GM19099 (cell line): Measurements from ENCODE around the gene MARK3.

Experiments
- POLR2A ChIP-seq: IDR thresholded peaks from 3 replicates; pipeline ENCODE4 v1.6.1; 2011; ENCODE audit warnings: low read depth; ENCODE audit not compliant: insufficient read length; ENCODE audit errors: extremely low read depth

MARK3 gene

GRCh38 chr14:103533999-103534575 lies 148.9 kb downstream of the MARK3 start:
- TF ChIP-seq POLR2A, result no peak

GRCh38 chr14:103534576-103535061 lies 149.4 kb downstream of the MARK3 start:
- no peak for TF ChIP-seq POLR2A

GRCh38 chr14:103535081-103535890 lies 150.1 kb downstream of the MARK3 start:
- TF ChIP-seq POLR2A, result no peak

- no peak for TF ChIP-seq POLR2A
These were observed 150.8 kb downstream of the MARK3 start for GRCh38 chr14:103535891-103536565.

GRCh38 chr14:103536693-103537092 lies 151.5 kb downstream of the MARK3 start:
- TF ChIP-seq POLR2A, result no peak

GRCh38 chr14:103537175-103537990 lies 152.2 kb downstream of the MARK3 start:
- no peak for TF ChIP-seq POLR2A

- TF ChIP-seq POLR2A, result peak; percentile 9
These were observed 153.3 kb downstream of the MARK3 start for GRCh38 chr14:103538291-103539055.

- TF ChIP-seq POLR2A, result no peak
These were observed 154.0 kb downstream of the MARK3 start for GRCh38 chr14:103539056-103539825.

- TF ChIP-seq POLR2A, result no peak
These were observed 155.8 kb downstream of the MARK3 start for GRCh38 chr14:103540821-103541708.

GRCh38 chr14:103541709-103542604 lies 156.7 kb downstream of the MARK3 start:
- no peak for TF ChIP-seq POLR2A

- no peak for TF ChIP-seq POLR2A
These were observed 157.4 kb downstream of the MARK3 start for GRCh38 chr14:103542605-103543088.
